ENCODE data around the gene WDR7. TPM values are rescaled to one million over a fixed set of nuclear protein-coding genes. Genes with fewer than 3 reads are reported as not detected.

Gene WDR7
- total and polyA plus RNA-seq, 2 of the 4 experiments (the other 2 are of a cell fraction), result 3.7 to 23.3 TPM

GRCh38 chr18:56662063-56662408 is 10.9 kb downstream of the WDR7 start:
- H3K56ac ChIP-seq (ENCODE audit: extremely low read depth, insufficient read depth, low read length), result no peak overlapping the region
- H3K23ac ChIP-seq (ENCODE audit: low read depth, low read length), result no peak overlapping the region
- H3K4me3 ChIP-seq (ENCODE audit: insufficient read depth, low read depth, low read length), result no peak overlapping the region
- no peak overlapping the region for H2AK5ac ChIP-seq (ENCODE audit: low read depth, low read length)
- dilution Hi-C loops (cut with HindIII; ENCODE audit: low sequenced_read_pairs, unreplicated experiment) (no loop called here), intact Hi-C loops (cut with micrococcal nuclease) (no loop called here), in situ Hi-C loops (cut with MboI; ENCODE audit: low sequenced_read_pairs) (no loop called here)
- BruUV-seq (replicated peaks), result no TSS peak
- H3K9ac ChIP-seq (ENCODE audit: low read depth, low read length), result no peak overlapping the region
- H4K8ac ChIP-seq (ENCODE audit: low read depth in 2 of 2, low read length in 2 of 2), result no peak overlapping the region
- H3K4ac ChIP-seq (ENCODE audit: low read depth, low read length), result no peak overlapping the region
- POLR2A ChIA-PET (ENCODE audit: unreplicated experiment), result interaction anchor here (0.6 to 1.8 kb wide), 2 partner anchors 11 to 1061 kb away, joined by 3 to 4 read pairs; partner anchors contain the start of gene WDR7
- no peaks in the 10 kb centered on the region for H3K36me3 ChIP-seq (ENCODE audit: control insufficient read depth, insufficient read depth, low read length)
- no peak overlapping the region for H3K14ac ChIP-seq (replicated peaks; ENCODE audit: low read depth, low read length)
- H4K91ac ChIP-seq (ENCODE audit: insufficient read depth, low read depth, low read length), result no peak overlapping the region
- no peak overlapping the region for H2AK9ac ChIP-seq (replicated peaks; ENCODE audit: low read depth, low read length, poor library complexity)
- H3K27me3 ChIP-seq (ENCODE audit: control insufficient read depth, insufficient read depth, low read length), result no peaks in the 10 kb centered on the region
- H3K9me3 ChIP-seq (ENCODE audit: control insufficient read depth, insufficient read depth, low read length), result no peaks in the 10 kb centered on the region
- H2BK120ac ChIP-seq (ENCODE audit: low read depth, low read length), result no peak overlapping the region
- CTCF ChIA-PET, result no interaction called here
- H2AFZ ChIP-seq (replicated peaks; ENCODE audit: low read length, poor library complexity), result no peak overlapping the region
- peaks cover 3% of the 10 kb centered on the region; the same call in 1 of the 2 replicates for H3K9me1 ChIP-seq (ENCODE audit: insufficient read depth, low read length)
- no peaks in the 10 kb centered on the region for H3K4me1 ChIP-seq (ENCODE audit: control insufficient read depth, insufficient read depth, low read length)
- H2BK20ac ChIP-seq (ENCODE audit: low read depth, low read length), result no peak overlapping the region
- no peak overlapping the region for H2BK5ac ChIP-seq (ENCODE audit: low read depth, low read length, poor library complexity, severe bottlenecking)
- no peak overlapping the region for H2BK15ac ChIP-seq (ENCODE audit: low read depth, low read length)
- WGBS, 2 experiments (ENCODE audit: extremely low coverage in 2 of 2, insufficient read length in 1 of 2), result 27% methylated on average over 3 of the region's 4 CpGs; no CpG with 5 or more reads in 1 of the 2 experiments
- ATAC-seq (ENCODE audit: low read depth), result no peak
- no peak overlapping the region for H4K5ac ChIP-seq (ENCODE audit: low read depth, low read length)
- TF ChIP-seq RFX5 (IDR thresholded peaks at IDR 0.05; ENCODE audit: low read depth, low read length) (no peak), FOS (IDR thresholded peaks at IDR 0.05; ENCODE audit: low read depth, low read length) (no peak), RAD21 (IDR thresholded peaks at IDR 0.05; ENCODE audit: low read length) (no peak), MXI1 (IDR thresholded peaks at IDR 0.05; ENCODE audit: borderline replicate concordance, low read depth, low read length) (no peak), SMC3 (IDR thresholded peaks at IDR 0.05; ENCODE audit: low read depth, low read length) (no peak), NFE2L2 (IDR thresholded peaks at IDR 0.05; ENCODE audit: low read depth, low read length) (no peak), CHD1 (IDR thresholded peaks at IDR 0.05; ENCODE audit: low read depth, low read length) (no peak), ELK1 (IDR thresholded peaks at IDR 0.05; ENCODE audit: borderline replicate concordance, low read depth, low read length) (no peak), MAZ (IDR thresholded peaks at IDR 0.05; ENCODE audit: borderline replicate concordance, low read depth, low read length) (no peak), BHLHE40 (IDR thresholded peaks at IDR 0.05; ENCODE audit: low read depth, low read length) (no peak), RCOR1 (IDR thresholded peaks at IDR 0.05; ENCODE audit: insufficient replicate concordance, low read length) (no peak), MAFK (IDR thresholded peaks at IDR 0.05; ENCODE audit: low read depth, low read length) (no peak), CEBPB (IDR thresholded peaks at IDR 0.05; ENCODE audit: low read depth, low read length) (no peak), USF2 (IDR thresholded peaks at IDR 0.05; ENCODE audit: low read depth, low read length) (no peak), CTCF (conservative IDR thresholded peaks at IDR 0.05; ENCODE audit: low read depth, low read length) (no peak), POLR2A (IDR thresholded peaks at IDR 0.05; ENCODE audit: low read depth, low read length) (no peak)
- H3K4me2 ChIP-seq (ENCODE audit: low read depth, low read length), result no peak overlapping the region
- H3K27ac ChIP-seq (ENCODE audit: insufficient read depth, low read length), result no peak overlapping the region
- peaks cover 3% of the 10 kb centered on the region; the same call in 1 of the 2 replicates for H4K20me1 ChIP-seq (ENCODE audit: insufficient read depth, low read length)
- peaks cover 30 to 34% of the 10 kb centered on the region in 2 experiments for H3K79me1 ChIP-seq (ENCODE audit: low read depth in 1 of 2, low read length in 2 of 2)
- H3K18ac ChIP-seq (ENCODE audit: low read depth, low read length), result no peak overlapping the region
- DNase-seq, result no peak
